Measurements from ENCODE around the gene BORCS6. TPM values are rescaled to one million over a fixed set of nuclear protein-coding genes. Genes with fewer than 3 reads are reported as not detected.
A peak's percentile ranks its signal among the peaks of the same experiment; 100 is the strongest.

Gene BORCS6
- total and polyA plus RNA-seq, 2 of the 13 experiments (the other 11 are each of a cell fraction or from before 2014, with no cell fraction given) = 2.0 to 5.1 TPM

GRCh38 chr17:8153957-8154607 is 35.9 kb downstream of the BORCS6 start (continued):
- no peak for TF ChIP-seq ZNF710 (CRISPR knock-in tag; IDR thresholded peaks at IDR 0.05; ENCODE audit: borderline replicate concordance)
- TF ChIP-seq ZNF263 (CRISPR knock-in tag; IDR thresholded peaks at IDR 0.05) = no peak
- no peak for TF ChIP-seq ZNF670 (CRISPR knock-in tag; IDR thresholded peaks at IDR 0.05; ENCODE audit: borderline replicate concordance)
- TF ChIP-seq TBX3 (IDR thresholded peaks at IDR 0.05; ENCODE audit: borderline replicate concordance) = 0 out of 2 replicates have a peak, but pooled peaks have one; percentile 8
- TF ChIP-seq ISX (CRISPR knock-in tag; conservative IDR thresholded peaks at IDR 0.05) = no peak
- no peak for TF ChIP-seq BCLAF1 (IDR thresholded peaks at IDR 0.05)
- TF ChIP-seq CSRNP2 (CRISPR knock-in tag; conservative IDR thresholded peaks at IDR 0.05; ENCODE audit: low read depth) = no peak
- TF ChIP-seq ZNF34 (CRISPR knock-in tag; IDR thresholded peaks at IDR 0.05; ENCODE audit: borderline replicate concordance) = no peak
- no peak for TF ChIP-seq NCOA5 (CRISPR knock-in tag; IDR thresholded peaks at IDR 0.05)
- TF ChIP-seq KDM3A (CRISPR knock-in tag; IDR thresholded peaks at IDR 0.05; ENCODE audit: low read depth) = no peak
- TF ChIP-seq ZNF317 (CRISPR knock-in tag; IDR thresholded peaks at IDR 0.05) = no peak
- no peak for TF ChIP-seq ZBTB49 (CRISPR knock-in tag; IDR thresholded peaks at IDR 0.05; ENCODE audit: borderline replicate concordance)
- no peak for TF ChIP-seq RNF219 (CRISPR knock-in tag; IDR thresholded peaks at IDR 0.05)

Measured in HepG2 (cell line).